NOMO-1 treated with DMSO at 0.1 percent for 48 hours (cell line): ENCODE data around the gene CH25H.

Experiments used
- DNase-seq: peaks from one replicate; lab custom pipeline; 2025; ENCODE audit not compliant: unreplicated experiment; lab: John Stamatoyannopoulos, UW

The CH25H gene

DNA sequence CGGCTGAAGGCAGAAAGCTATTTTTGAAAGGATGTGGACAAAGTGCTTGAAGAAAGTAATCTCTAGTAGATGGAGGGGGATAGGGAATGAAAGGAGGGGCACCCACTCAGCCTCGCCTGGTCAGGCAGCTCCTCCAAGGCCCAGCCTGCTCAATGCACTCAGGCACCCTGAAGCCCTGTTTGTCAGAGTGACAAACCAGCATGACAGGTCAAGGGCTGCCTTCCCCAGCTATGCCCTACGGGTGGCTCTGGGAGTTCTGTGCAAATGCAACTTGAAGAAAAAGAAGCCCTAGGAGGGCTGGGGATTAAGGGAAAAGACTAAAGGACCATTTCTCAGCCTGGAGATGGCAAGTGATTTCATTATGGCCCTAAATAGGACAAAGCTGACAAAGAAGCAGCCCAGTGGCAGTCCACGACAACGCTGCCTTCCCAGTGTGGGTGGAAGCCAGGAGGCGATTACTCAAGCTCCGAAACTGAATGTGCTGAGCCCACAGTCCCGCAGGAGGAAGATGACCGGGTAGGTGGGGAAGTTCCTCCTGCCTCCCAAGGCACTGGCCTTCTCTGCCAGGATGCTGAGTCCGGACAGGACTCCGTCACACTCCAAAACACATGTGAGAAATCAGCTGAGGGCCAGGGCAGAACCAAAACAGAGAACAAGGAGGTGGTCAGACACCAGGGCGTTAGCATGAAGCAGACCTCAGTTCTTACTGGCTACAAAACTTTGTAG lies 28.1 kb upstream of the CH25H start:
- DNase-seq, result no peak

DNA sequence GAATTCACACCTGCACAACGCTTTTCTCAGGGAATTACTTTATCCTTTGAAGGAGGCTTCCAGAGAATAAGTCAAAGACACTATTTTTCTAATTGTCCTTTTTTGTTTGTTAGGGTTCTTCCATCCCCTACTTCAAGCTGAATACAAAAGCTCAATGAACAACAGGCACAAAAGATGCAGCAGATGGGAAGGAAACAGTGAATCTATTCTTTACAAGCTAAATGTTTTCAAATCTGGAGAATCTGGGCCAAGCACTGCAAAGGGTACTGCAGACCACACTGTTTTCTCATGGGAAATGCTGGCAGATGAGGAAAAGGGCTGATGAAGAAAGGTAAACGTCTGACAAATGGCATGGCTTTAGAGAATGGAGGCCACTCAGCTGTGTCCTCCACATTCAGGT lies 25.9 kb upstream of the CH25H start:
- no peak for DNase-seq

DNA sequence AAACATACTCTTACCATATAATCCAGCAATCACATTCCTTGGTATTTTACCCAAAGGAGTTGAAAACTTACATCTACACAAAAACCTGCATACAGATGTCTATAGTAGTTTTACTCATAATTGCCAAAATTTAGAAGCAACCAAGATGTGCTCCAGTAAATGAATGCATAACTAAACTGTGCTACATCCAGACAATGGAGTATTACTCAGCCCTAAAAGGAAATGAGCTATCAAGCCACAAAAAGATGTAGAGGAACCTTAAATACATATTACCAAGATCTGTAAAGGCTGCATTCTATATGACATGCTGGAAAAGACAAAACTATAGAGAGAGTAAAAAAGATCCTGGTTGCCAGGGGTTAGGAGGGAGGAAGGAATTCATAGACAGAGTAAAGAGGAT lies 21.8 kb upstream of the CH25H start:
- no peak for DNase-seq

DNA sequence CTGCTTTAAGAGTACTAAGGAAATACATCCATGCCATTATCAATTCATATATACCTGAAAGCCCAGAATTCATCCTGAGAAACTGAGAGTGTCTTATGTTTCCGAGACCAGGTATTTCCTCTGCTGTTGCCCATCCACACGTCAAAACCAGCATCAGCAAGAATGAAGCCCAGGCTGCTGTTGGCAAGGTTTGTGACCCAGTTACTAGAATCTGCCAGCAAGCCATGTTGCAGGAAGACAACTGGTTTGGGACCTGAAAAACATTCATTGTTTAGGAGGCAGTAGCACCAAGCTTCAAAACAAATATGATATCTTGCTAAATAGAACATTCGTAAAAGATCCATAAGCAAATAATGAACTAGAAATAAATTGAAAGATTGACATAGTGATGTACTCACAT lies 21.0 kb upstream of the CH25H start:
- no peak for DNase-seq

DNA sequence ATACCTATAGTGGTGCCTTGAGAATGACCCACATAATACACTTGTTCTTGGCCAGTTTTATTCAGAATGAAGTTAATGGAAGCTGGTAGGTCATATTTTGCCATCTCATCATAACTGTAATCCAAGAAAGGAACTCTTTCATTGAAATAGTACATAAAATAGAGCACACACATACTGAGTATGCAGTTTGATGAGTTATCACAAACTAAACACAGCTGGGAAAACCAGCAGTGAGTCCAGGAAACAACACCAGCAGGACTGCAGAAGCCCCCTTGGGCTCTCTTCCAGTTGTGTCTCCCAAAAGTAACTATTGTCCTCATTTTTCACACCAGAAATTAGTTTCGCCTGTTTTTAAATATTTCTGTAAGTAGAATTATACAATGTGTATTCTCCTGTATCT lies 19.8 kb upstream of the CH25H start:
- no peak for DNase-seq

DNA sequence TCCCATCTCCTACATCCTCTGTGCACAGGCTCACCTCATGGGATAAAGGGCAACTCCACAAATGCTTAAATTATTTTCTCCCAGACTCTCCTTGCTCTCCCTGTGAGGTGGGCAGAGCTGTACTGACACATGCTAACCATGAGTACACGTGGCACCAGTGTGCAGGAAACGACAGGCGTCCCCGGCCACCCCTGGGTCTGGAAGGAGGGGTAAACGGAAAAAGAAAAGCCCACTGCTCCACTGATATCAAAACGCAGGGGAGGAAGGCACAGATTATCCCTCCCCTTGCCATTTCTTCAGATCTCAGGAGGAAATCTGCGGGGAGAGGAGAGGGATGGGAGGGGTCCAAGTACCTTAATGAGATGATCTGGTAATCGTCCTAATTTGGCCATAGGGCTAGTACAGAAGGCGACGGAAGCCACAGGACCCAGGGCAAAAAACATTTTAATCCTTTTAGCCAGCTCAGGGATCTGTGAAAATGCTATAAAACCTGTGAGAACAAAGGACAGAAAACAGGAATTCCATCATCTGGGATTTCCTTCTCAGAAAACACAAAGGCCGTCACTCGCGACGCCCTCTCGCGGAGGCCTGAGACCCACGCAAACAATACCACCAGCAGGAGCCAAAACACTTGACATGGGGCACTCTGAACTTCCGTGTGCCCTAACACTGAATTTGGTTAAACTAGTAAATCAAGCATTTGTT lies 17.8 kb upstream of the CH25H start:
- no peak for DNase-seq

DNA sequence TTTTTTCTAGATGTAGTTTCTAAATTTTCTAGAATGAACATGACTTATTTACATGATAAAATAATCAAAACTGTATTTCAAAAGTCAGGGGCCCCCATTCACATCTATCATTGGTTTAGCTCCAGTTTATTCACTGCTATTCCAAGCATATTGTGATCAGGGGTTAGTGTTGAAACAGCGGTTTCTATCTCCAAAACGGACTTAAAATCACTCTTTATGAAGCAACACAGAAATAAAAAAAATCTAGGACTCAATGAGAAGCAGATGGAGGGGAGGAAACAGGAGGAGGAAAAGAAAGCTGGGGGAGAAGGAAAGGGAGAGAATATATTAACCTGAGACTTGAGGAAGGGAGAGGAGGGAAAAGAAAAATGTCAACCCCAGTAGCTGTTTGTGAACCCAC lies 14.8 kb upstream of the CH25H start:
- no peak for DNase-seq

DNA sequence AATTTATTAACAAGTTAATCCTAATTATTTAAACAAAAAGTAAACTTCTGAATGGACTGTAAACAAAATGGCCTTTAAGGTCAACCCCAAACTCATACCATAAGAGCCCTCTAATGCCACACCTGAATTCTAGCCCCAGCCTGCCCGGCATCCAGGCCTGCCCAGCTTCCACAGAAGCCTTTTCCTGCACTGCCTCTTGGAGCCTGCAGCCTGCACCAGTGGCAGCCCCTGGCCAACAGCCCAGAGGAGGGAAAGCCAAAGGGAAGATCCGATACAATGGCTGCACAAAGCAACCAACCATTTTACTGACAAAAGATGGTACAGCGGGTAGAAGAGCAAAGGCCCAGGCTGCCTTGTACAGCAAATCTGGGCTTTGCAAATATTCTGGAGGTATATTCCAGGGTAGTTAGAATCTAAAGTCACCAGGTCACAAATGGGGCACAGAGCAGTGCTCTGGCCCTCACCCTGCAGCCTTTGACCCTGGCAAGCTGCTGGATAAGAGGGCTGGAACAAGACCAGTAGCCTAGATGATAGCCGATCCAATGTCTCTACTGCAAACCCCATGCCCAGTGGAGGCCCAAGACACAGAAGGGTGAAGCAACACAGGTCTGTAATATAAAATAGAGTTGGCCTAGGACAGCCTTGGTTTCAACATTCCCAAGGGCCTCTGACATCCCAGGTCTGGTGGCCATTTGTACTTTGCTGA lies 12.5 kb upstream of the CH25H start:
- DNase-seq, result no peak

DNA sequence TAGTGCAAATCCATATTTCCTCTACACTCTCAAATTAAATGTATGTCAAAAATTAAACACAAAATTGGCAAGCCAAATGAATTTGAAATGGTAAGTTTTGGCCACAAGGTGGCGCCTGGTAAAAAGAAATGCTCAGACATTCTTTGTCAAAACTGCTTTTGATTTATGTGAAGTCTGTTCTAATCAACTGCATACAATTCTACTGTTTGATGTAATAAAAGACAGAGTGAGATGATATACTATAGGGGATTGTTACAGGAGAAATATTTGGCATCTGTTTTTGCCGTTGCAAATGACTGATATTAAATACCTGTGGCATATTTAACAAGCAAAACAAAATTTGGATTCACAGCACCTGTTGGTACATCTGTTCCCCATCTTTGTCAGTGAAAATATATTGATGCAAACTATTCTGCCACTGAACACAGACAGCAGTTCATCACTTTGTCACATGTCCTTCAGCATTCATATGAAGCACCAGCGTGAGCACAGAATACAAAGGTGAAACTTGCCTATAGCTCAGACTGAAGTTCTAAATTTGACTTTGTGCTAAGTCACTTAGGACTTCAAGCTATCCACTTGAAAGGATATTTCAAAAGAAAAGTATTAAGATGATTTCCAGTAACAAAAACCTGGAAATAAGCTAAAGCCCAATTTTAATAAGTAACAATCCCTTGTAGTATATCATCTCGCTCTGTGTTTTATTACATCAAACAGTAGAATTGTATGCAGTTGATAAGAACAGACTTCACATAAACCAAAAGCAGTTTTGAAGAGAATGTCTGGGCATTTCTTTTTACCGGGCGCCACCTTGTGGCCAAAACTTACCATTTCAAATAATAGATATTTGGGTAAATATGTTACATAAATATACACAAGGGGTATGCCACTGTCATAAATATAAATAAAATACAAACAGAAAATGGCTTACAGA lies 10.2 kb upstream of the CH25H start:
- DNase-seq, result peak; percentile 45

DNA sequence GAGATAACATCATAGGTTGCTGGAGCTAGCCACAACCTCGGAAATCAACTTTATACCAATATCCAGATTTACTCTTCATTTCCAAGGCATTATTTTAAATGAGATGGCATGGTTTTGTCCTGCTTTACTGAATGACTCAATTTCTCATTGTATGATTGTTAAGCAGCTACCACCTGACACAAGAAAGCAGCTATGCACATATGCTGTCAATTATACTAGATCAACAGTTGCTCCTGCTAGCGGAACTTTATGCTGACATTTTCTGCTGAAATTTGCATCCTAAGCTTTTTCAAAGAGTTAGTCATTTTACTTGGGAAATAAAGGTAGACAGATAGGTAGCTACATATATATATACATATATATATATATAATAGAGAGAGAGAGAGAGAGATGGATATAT lies 8.9 kb upstream of the CH25H start:
- no peak for DNase-seq

DNA sequence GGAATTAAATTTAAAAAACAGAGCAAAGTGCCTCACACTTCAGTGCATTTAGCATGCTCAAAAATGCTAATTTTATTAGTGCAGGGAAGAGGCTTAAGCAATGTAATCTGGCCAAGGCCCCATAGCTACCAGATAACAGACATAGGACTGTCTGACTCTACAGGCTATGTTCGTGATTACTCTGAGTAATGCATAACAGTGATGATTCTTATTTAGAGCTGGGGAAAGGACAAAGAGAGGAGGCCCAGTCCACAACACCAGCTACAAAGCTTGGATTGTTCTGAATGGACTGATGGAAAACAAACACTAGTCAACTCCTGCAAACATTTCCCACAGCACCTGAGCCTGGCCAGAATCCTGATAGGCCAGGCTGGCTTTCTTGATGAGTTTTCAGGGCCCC lies 8.4 kb upstream of the CH25H start:
- DNase-seq, result no peak

DNA sequence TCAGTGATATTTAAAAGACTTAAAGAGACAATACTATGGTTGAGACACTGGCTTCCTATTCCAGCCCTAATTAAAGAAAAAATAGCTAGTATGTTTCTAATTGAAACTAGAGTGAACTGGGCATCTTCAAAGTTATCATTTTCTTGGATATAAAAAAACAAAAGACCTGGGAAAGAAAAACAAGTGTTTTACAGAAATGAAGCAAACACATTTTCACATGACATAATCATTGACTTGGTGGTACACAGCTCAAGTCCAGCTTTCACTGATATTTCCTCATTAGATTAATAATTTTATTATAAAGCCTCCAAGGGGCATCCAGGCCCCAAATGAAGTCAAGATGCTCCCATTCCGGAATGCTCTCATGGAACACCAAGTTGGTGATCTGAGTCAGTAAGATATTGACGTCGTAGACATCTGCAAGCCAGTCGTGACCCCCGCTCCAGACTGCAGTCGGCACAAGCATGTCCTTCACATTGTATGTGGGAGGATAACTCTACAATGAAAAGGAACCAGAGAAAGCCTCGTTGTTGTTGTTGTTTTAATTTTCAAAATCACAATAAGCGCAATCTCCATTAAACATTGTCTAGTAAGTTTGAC lies 7.5 kb upstream of the CH25H start:
- DNase-seq, result no peak

DNA sequence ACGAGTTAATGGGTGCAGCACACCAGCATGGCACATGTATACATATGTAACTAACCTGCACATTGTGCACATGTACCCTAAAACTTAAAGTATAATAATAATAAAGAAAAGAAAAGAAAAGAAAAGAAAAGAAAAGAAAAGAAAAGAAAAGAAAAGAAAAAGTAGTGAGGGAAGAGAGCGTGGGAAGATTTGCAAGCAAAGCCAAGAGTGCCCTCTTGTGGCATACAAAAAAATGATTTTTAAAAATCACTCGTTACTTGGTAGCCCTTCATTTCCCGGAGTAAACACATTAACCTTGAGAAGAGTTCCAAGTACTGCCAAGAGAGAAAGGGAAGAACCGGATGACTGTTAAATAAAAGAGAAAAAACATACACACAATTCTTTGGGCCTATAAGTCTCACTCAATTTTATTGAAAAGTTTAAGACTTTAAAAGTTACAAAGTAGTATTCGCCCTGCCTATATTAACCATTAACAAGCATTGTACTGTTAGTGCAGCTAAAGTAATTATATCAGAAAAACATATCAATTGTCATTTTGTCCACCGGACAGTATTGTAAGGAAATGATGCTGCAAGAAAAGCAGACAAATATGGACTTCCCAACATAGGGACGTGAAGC lies 6.2 kb upstream of the CH25H start:
- peak; percentile 36 for DNase-seq

DNA sequence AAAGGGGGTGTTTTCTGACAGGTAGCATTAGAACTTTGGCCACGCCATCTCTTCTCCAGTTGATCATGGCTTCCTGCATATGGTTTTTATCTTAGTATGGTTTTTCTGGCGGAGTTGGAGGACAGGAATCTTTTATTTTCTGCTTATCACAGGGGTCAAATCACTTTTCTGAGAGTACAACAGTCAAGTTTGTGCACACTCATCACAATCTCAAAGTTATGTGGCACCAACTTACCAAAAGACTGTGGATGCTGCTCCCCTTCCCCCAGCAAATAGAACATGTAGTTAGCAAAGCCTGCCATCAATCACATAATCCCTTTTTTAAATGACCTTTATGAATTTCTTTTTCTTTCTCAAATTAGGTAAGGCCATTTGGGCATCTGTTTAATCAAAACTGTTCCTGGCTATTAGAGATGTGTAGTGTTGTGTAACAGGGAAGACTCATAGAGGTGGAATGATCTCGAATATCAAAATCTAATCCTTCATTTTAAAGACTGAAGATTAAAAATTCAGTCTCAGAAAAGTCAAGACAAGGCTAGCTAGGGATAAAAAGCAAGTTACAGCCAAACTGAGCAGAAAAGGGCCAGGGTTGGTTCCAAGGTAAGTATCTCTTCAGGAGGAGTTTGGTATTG lies 3.8 kb upstream of the CH25H start:
- DNase-seq, result no peak

DNA sequence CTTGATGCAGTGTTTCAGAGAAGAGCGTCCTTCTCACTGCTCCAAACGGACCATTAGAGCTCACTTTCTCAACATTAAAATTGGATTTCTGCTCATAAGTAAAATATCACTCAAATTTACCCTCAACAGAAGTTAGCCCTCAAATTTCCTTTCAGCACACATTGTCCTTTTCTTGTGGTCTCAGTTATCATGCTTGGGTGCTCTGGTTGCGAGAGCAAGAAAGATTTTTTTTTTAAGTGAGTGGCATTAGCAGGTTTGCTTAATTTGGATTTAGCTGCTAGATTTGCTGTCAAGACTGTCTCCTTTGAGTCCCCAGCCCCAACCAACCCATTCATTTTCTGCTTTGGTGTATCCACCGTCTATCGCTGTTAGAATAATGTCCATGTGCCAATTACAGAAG lies 2.6 kb upstream of the CH25H start:
- no peak for DNase-seq

DNA sequence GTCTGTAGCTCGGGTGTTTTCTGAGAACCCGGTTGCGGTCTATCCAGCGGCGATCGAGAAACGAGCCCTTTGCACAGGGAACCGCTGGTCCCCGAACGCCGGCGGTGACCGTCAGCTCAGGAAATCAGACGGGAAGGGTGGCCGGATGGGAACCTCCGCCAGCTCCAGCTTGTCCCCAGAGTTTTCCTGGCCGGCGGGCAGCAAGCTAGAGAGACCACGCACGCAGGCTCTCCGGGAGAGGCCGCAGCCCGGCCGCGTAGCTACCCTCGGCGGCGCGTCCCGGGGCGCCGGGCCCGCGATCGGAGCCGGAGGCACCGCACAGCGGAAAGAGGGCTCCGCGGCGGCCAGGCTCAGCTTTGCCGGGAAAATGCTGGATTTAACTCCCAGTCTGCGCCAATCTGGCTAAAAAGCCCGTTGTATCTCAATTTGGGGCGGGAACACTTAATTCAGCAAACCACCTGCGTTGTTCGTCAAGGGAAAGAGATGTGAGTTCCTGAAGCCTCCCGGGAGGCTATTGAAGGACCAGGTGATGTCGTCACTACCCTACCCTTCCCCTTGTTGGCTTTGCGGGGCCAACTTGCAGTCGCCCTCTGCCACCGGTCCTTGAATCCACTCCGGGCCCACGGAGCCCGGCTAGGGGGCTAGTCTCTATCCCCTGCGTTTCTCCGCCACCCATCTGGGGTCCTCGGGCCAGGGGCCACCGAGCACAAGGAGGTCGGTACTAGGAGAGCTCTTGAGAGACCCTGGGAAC lies 859 bp upstream of the CH25H start:
- DNase-seq, result no peak

DNA sequence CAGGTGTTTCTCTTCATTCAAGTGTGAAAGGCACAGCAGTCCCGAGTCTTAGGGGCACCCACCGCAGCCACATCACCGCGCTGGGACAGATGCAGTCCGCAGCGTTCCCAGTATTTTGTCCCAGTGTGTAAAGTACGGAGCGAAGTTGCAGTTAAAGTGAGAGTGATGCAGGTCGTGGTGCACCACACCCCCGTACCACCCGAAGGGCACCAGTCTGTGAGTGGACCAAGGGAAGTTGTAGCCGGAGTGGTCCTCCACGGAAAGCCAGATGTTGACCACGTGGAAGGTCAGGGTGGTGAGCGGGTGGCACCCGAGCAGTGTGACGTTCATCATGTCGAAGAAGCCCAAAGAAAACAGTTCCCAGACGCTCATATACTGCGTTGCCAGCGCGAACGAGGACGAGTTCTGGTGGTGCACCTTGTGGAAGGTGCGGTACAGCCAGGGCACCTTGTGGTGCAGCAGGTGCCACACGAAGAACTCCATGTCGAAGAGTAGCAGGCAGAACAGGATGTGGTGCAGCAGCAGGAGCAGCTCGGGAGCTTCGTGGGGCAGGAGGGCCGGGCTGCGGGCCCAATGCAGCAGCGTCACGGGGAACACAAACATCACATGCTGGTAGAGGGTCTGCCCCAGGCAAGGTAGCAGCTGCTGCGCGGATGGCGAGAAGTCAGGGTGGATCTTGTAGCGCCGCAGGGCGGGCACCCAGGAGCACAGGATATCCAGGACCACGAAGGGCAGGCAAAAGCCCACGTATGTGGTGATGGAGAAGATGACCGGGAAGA lies 526 bp downstream of the CH25H start:
- DNase-seq, result no peak

DNA sequence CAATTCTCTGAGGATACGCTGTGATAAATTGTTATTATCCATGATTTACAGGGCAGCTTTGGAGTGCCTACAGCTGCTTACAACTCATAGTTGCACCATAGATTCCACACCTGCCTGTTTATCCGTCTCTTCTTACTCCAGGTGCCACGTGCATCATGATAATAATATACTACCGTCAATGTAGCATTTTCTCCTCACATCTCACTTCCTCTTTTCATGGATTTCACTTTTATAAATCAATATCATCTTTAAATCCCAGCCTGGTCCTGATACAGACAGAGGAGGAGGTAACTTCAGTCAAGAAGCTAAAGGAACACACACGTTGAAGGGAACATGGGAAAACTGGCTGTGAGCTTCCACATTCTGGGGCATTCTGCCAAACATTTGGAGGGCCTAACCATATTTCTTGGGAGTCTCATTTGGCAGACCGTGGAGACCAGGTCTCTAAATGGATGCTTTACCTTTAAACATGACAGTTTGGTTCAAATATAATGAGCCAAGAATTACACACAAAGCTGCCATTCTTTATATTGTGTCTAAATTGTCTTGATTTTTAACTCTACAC lies 2.4 kb downstream of the CH25H start:
- DNase-seq, result peak; percentile 26
